H9 (cell line): ENCODE results near the gene LIPA. TPM values are rescaled to one million over a fixed set of nuclear protein-coding genes. Genes with fewer than 3 reads are reported as not detected.

Source experiments
- DNase-seq: peaks from one replicate; pipeline ENCODE4 v3.0.0-alpha.2; 2017
- H2AFZ ChIP-seq: one replicate; pipeline ENCODE4 v1.6.1; 2013; ENCODE audit warnings: mild to moderate bottlenecking, low read length, control low read depth, moderate library complexity
- H2AK5ac ChIP-seq: 2 replicates; pipeline ENCODE4 v1.6.1; 2013; ENCODE audit warnings: low read length, control low read depth, mixed read lengths; ENCODE audit not compliant: insufficient read length
- H2BK120ac ChIP-seq: one replicate; pipeline ENCODE4 v1.6.1; 2013; ENCODE audit warnings: low read depth, mild to moderate bottlenecking, low read length, control low read depth, inconsistent platforms; ENCODE audit not compliant: poor library complexity, severe bottlenecking
- H2BK12ac ChIP-seq: 2 replicates; pipeline ENCODE4 v1.6.1; 2013; ENCODE audit warnings: low read length, control low read depth, mixed read lengths, low read depth; ENCODE audit not compliant: insufficient read length
- H2BK15ac ChIP-seq: 2 replicates; pipeline ENCODE4 v1.6.1; 2013; ENCODE audit warnings: low read depth, low read length, control low read depth
- H2BK20ac ChIP-seq: one replicate; pipeline ENCODE4 v1.6.1; 2013; ENCODE audit warnings: low read depth, mild to moderate bottlenecking, low read length, control low read depth, inconsistent platforms; ENCODE audit not compliant: poor library complexity, severe bottlenecking
- H2BK5ac ChIP-seq: 2 replicates; pipeline ENCODE4 v1.6.1; 2013; ENCODE audit warnings: low read length, control low read depth, mixed read lengths; ENCODE audit not compliant: insufficient read length
- H3K14ac ChIP-seq: 2 replicates; pipeline ENCODE4 v1.6.1; 2013; ENCODE audit warnings: low read length, control low read depth; ENCODE audit not compliant: insufficient read depth
- H3K18ac ChIP-seq: 2 replicates; pipeline ENCODE4 v1.6.1; 2013; ENCODE audit warnings: low read depth, mild to moderate bottlenecking, mixed read lengths, low read length, control low read depth; ENCODE audit not compliant: insufficient read length
- H3K23ac ChIP-seq: 2 replicates; pipeline ENCODE4 v1.6.1; 2013; ENCODE audit warnings: low read length, control low read depth, mixed read lengths, low read depth; ENCODE audit not compliant: insufficient read length
- H3K23me2 ChIP-seq: 2 replicates; pipeline ENCODE4 v1.6.1; 2013; ENCODE audit warnings: low read depth, mild to moderate bottlenecking, mixed read lengths, low read length, control low read depth; ENCODE audit not compliant: insufficient read length, poor library complexity, severe bottlenecking
- H3K27ac ChIP-seq: 2 replicates; pipeline ENCODE4 v1.5.1; 2013; ENCODE audit warnings: low read length, control low read depth, mixed read lengths, low read depth; ENCODE audit not compliant: insufficient read length
- H3K27me3 ChIP-seq: 2 replicates; pipeline ENCODE4 v1.6.1; 2013; ENCODE audit warnings: low read length, control low read depth, inconsistent platforms; ENCODE audit not compliant: insufficient read depth
- H3K4ac ChIP-seq: 2 replicates; pipeline ENCODE4 v1.6.1; 2013; ENCODE audit warnings: low read depth, mild to moderate bottlenecking, control low read depth, inconsistent platforms, low read length, moderate library complexity
- H3K4me1 ChIP-seq: 2 replicates; pipeline ENCODE4 v1.6.1; 2013; ENCODE audit warnings: low read length, control low read depth, inconsistent platforms; ENCODE audit not compliant: insufficient read depth
- H3K4me2 ChIP-seq: 2 replicates; pipeline ENCODE4 v1.6.1; 2013; ENCODE audit warnings: low read length, control low read depth, mixed read lengths; ENCODE audit not compliant: insufficient read length, insufficient read depth
- H3K56ac ChIP-seq: 2 replicates; pipeline ENCODE4 v1.6.1; 2013; ENCODE audit warnings: low read depth, mild to moderate bottlenecking, mixed read lengths, low read length, control low read depth; ENCODE audit not compliant: insufficient read length
- H3K79me1 ChIP-seq: 2 replicates; pipeline ENCODE4 v1.6.1; 2013; ENCODE audit warnings: low read depth, mild to moderate bottlenecking, moderate library complexity, low read length, control low read depth, inconsistent platforms; ENCODE audit not compliant: insufficient read depth, poor library complexity, severe bottlenecking
- H3K79me2 ChIP-seq: 2 replicates; pipeline ENCODE4 v1.6.1; 2013; ENCODE audit warnings: low read length, control low read depth, inconsistent platforms; ENCODE audit not compliant: insufficient read depth
- H3K9ac ChIP-seq: 2 replicates; pipeline ENCODE4 v1.6.1; 2013; ENCODE audit warnings: low read length, control low read depth, mixed read lengths; ENCODE audit not compliant: insufficient read length; ENCODE audit errors: extremely low read depth
- H3K9me3 ChIP-seq: one replicate; pipeline ENCODE4 v1.6.1; 2013; ENCODE audit warnings: low read depth, low read length, inconsistent platforms; ENCODE audit not compliant: control insufficient read depth
- H3T11ph ChIP-seq: one replicate; pipeline ENCODE4 v1.6.1; 2013; ENCODE audit warnings: mild to moderate bottlenecking, low read length, control low read depth, inconsistent platforms
- H4K20me1 ChIP-seq: one replicate; pipeline ENCODE4 v1.6.1; 2013; ENCODE audit not compliant: control insufficient read depth, insufficient read length, insufficient read depth
- H4K5ac ChIP-seq: 2 replicates; pipeline ENCODE4 v1.6.1; 2013; ENCODE audit warnings: low read depth, mild to moderate bottlenecking, mixed read lengths, low read length, control low read depth; ENCODE audit not compliant: insufficient read length
- H4K8ac ChIP-seq: replicated peaks from 2 replicates; pipeline ENCODE4 v1.6.1; 2013; ENCODE audit warnings: low read length, control low read depth, mixed read lengths, low read depth; ENCODE audit not compliant: insufficient read length
- H4K91ac ChIP-seq: 2 replicates; pipeline ENCODE4 v1.6.1; 2013; ENCODE audit warnings: low read depth, mild to moderate bottlenecking, moderate library complexity, mixed read lengths, low read length, control low read depth; ENCODE audit not compliant: insufficient read length
- H3K27ac Mint-ChIP-seq, 3 experiments: 2 replicates in 2 of 3; 3 replicates in 1 of 3; pipeline ENCODE4 v1.8.0; 2020 to 2021; ENCODE audit warnings: mixed read lengths in 3 of 3, mild to moderate bottlenecking in 1 of 3, moderate library complexity in 1 of 3
- H3K27me3 Mint-ChIP-seq: 2 replicates; pipeline ENCODE4 v1.8.0; 2021; ENCODE audit warnings: low read depth, mild to moderate bottlenecking, moderate library complexity, mixed read lengths
- H3K36me3 Mint-ChIP-seq, 3 experiments: 2 replicates in 2 of 3; 3 replicates in 1 of 3; pipeline ENCODE4 v1.8.0; 2020 to 2021; ENCODE audit warnings: low read depth in 3 of 3, mixed read lengths in 3 of 3; ENCODE audit not compliant: insufficient read depth in 1 of 3
- H3K4me1 Mint-ChIP-seq, 2 experiments: 2 replicates each; pipeline ENCODE4 v1.8.0; 2020; ENCODE audit warnings: mixed read lengths in 2 of 2
- H3K4me3 Mint-ChIP-seq, 2 experiments: 2 replicates in 1 of 2; 3 replicates in 1 of 2; pipeline ENCODE4 v1.8.0; 2020 to 2021; ENCODE audit warnings: mild to moderate bottlenecking in 2 of 2, mixed read lengths in 2 of 2, moderate library complexity in 1 of 2
- H3K9me3 Mint-ChIP-seq, 2 experiments: 2 replicates in 1 of 2; 3 replicates in 1 of 2; pipeline ENCODE4 v1.8.0; 2020; ENCODE audit warnings: mild to moderate bottlenecking in 2 of 2, mixed read lengths in 2 of 2, moderate library complexity in 1 of 2
- CTCF ChIP-seq: fragments of 200-600 bp; sonication (generic); conservative IDR thresholded peaks from 3 replicates; pipeline ENCODE4 v1.8.0; 2021; ENCODE audit warnings: antibody characterized with exemption, mild to moderate bottlenecking
- WGBS: extraction: QIAGEN DNeasy Blood & Tissue Kit; methylation state at CpG from one replicate; pipeline ENCODE4 v1.1.7; 2013; ENCODE audit warnings: missing lambda C conversion rate, low lambda C conversion rate, mixed read lengths; ENCODE audit not compliant: insufficient read length; ENCODE audit errors: extremely low coverage; 5-methylcytosine and 5-hydroxymethylcytosine counted together
- total RNA-seq: library from RNA; stranded (reverse); gene quantifications from 2 replicates; pipeline ENCODE4 v1.2.1, GENCODE V29; 2021

LIPA gene
- total RNA-seq, 1 experiment from 2014 or later, result 20.9 TPM

GRCh38 chr10:89238956-89239644 is 12.5 kb downstream of the LIPA start:
- H3K4me3 Mint-ChIP-seq, result no peak overlapping the region
- Histone ChIP-seq H3K18ac (no peak overlapping the region), H3K56ac (no peak overlapping the region), H3K14ac (no peak overlapping the region), H3K4me1 (peaks cover 13% of the 10 kb centered on the region), H2BK5ac (no peak overlapping the region), H3K27me3 (no peaks in the 10 kb centered on the region), H3K9me3 (no peaks in the 10 kb centered on the region), H3K4me2 (no peak overlapping the region), H2BK20ac (no peak overlapping the region), H2BK12ac (no peak overlapping the region), H4K20me1 (no peaks in the 10 kb centered on the region), H2BK15ac (no peak overlapping the region), H3K27ac (no peak overlapping the region), H3K4ac (no peak overlapping the region), H2BK120ac (no peak overlapping the region), H2AK5ac (no peak overlapping the region), H3K9ac (no peak overlapping the region), H4K91ac (no peak overlapping the region), H2AFZ (no peak overlapping the region), H4K8ac (no peak overlapping the region), H3K23me2 (no peaks in the 10 kb centered on the region), H4K5ac (no peak overlapping the region), H3K79me1 (no peaks in the 10 kb centered on the region), H3K23ac (no peak overlapping the region), H3K79me2 (no peaks in the 10 kb centered on the region), H3T11ph (no peak overlapping the region)
- H3K27ac Mint-ChIP-seq, result peak overlapping the region in 1 of 3 experiments; percentile 24; a peak in 1 of 7 replicates
- no CpG with 5 or more reads among the region's 5 CpGs for WGBS
- peaks cover 42 to 49% of the 10 kb centered on the region in 2 experiments for H3K4me1 Mint-ChIP-seq
- no peak for TF ChIP-seq CTCF
- H3K9me3 Mint-ChIP-seq, result no peaks in the 10 kb centered on the region; a peak in 1 of 5 replicates
- H3K36me3 Mint-ChIP-seq, result peaks cover 0 to 4% (median 0%) of the 10 kb centered on the region in 3 experiments; a peak in 2 of 7 replicates
- DNase-seq, result no peak
- H3K27me3 Mint-ChIP-seq, result no peaks in the 10 kb centered on the region
